ENCODE results near the gene RFX4. TPM values are rescaled to one million over a fixed set of nuclear protein-coding genes. Genes with fewer than 3 reads are reported as not detected.
"Not testable (repeated sequence)": the region's sequence is repeated elsewhere in the genome, so short reads cannot be mapped to it uniquely, and the experiment has no call there.

RFX4 gene
- total and polyA plus RNA-seq, 12 donors, result 0.08 TPM; not detected in 11

- Histone ChIP-seq H3K27me3 (no peaks in the 10 kb centered on the region), H3K9me3 (replicated peaks in 1 of 3) (no peaks in the 10 kb centered on the region), H3K4me1 (replicated peaks in 1 of 2) (no peaks in the 10 kb centered on the region), H3K27ac (no peak overlapping the region), H3K36me3 (replicated peaks in 1 of 2) (no peaks in the 10 kb centered on the region), H3K4me3 (no peak overlapping the region)
- WGBS, 4 donors, result 81 to 92% (median 87%) methylated on average over 3 of the region's 3 CpGs
- no peak for DNase-seq
- intact Hi-C loops (cut with DNase I), result no loop called here
- TF ChIP-seq CTCF (IDR thresholded peaks at IDR 0.05) (no peak), POLR2A (IDR thresholded peaks at IDR 0.05) (no peak)
Observed at GRCh38 chr12:106690569-106691305, 107.9 kb downstream of the RFX4 start.

GRCh38 chr12:106692033-106692432, 109.2 kb downstream of the RFX4 start:
- WGBS, 4 donors, result 71 to 79% (median 75%) methylated on average over 6 of the region's 6 CpGs
- H3K9me3 ChIP-seq (replicated peaks in 1 of 3); H3K27ac ChIP-seq; DNase-seq; H3K27me3 ChIP-seq; intact Hi-C loops (cut with DNase I); H3K36me3 ChIP-seq (replicated peaks in 1 of 2); H3K4me1 ChIP-seq (replicated peaks in 1 of 2); H3K4me3 ChIP-seq: not testable (repeated sequence)

- no peak overlapping the region for H3K4me3 ChIP-seq
- WGBS, 4 donors, result 83 to 94% (median 88%) methylated on average over 6 of the region's 6 CpGs
- intact Hi-C loops (cut with DNase I), result no loop called here
- no peak for DNase-seq
- H3K4me1 ChIP-seq (replicated peaks in 1 of 2), result no peaks in the 10 kb centered on the region
- no peak for TF ChIP-seq CTCF (IDR thresholded peaks at IDR 0.05)
- no peak for TF ChIP-seq POLR2A (IDR thresholded peaks at IDR 0.05)
- H3K9me3 ChIP-seq (replicated peaks in 1 of 3), result no peaks in the 10 kb centered on the region
- no peaks in the 10 kb centered on the region for H3K27me3 ChIP-seq
- no peak overlapping the region for H3K27ac ChIP-seq
- H3K36me3 ChIP-seq (replicated peaks in 1 of 2), result no peaks in the 10 kb centered on the region
Observed at GRCh38 chr12:106692896-106693820, 110.4 kb downstream of the RFX4 start.

GRCh38 chr12:106696071-106696470, 113.3 kb downstream of the RFX4 start:
- TF ChIP-seq CTCF (IDR thresholded peaks at IDR 0.05) (no peak), POLR2A (IDR thresholded peaks at IDR 0.05) (no peak)
- WGBS, 4 donors, result 93 to 95% (median 94%) methylated on average over 5 to 6 of the region's 6 CpGs
- DNase-seq, result no peak

More at GRCh38 chr12:106696071-106696470, 113.3 kb downstream of the RFX4 start:
- intact Hi-C loops (cut with DNase I), result no loop called here
- Histone ChIP-seq H3K27me3 (no peaks in the 10 kb centered on the region), H3K27ac (no peak overlapping the region), H3K4me3 (no peak overlapping the region), H3K36me3 (replicated peaks in 1 of 2) (no peaks in the 10 kb centered on the region), H3K4me1 (replicated peaks in 1 of 2) (no peaks in the 10 kb centered on the region), H3K9me3 (replicated peaks in 1 of 3) (peaks cover 0 to 12% (median 4%) of the 10 kb centered on the region in 3 donors)

All from adrenal gland (tissue), 12 donors.